MM.1S (cell line): ENCODE measurements around the gene CENPQ.

Experiments used
- DNase-seq: peaks from one replicate; pipeline ENCODE4 v3.0.0-alpha.2; 2015
- H2AFZ ChIP-seq: fragments of 300-600 bp; sonication (generic); 2 replicates; pipeline ENCODE4 v1.6.0; 2016; ENCODE audit warnings: antibody characterized with exemption, low read length
- H3F3A ChIP-seq: fragments of 300-600 bp; sonication (generic); 2 replicates; pipeline ENCODE4 v1.6.1; 2016; ENCODE audit warnings: mild to moderate bottlenecking, antibody characterized with exemption, low read length, moderate library complexity, mixed read lengths; ENCODE audit not compliant: insufficient read depth
- H3K27ac ChIP-seq: fragments of 300-600 bp; sonication (generic); 2 replicates; pipeline ENCODE4 v1.5.1; 2016; ENCODE audit warnings: mild to moderate bottlenecking, low read length
- H3K27me3 ChIP-seq: fragments of 300-600 bp; sonication (generic); replicated peaks from 2 replicates; pipeline ENCODE4 v1.6.0; 2016; ENCODE audit warnings: low read length; ENCODE audit not compliant: insufficient read depth
- H3K36me3 ChIP-seq: fragments of 300-600 bp; sonication (generic); replicated peaks from 2 replicates; pipeline ENCODE4 v1.6.1; 2016; ENCODE audit warnings: mild to moderate bottlenecking, low read length, mixed read lengths; ENCODE audit not compliant: insufficient read depth
- H3K4me1 ChIP-seq: fragments of 300-600 bp; sonication (generic); 2 replicates; pipeline ENCODE4 v1.6.1; 2016; ENCODE audit warnings: low read length, mixed read lengths
- H3K4me2 ChIP-seq: fragments of 300-600 bp; sonication (generic); 2 replicates; pipeline ENCODE4 v1.6.0; 2016; ENCODE audit warnings: low read depth, low read length
- H3K4me3 ChIP-seq: fragments of 300-600 bp; sonication (generic); 2 replicates; pipeline ENCODE4 v1.5.1; 2016; ENCODE audit warnings: low read length, mixed read lengths
- H3K79me2 ChIP-seq: fragments of 300-600 bp; sonication (generic); 2 replicates; pipeline ENCODE4 v1.6.1; 2016; ENCODE audit warnings: mixed run types, low read length, mixed read lengths
- H3K9ac ChIP-seq: fragments of 300-600 bp; sonication (generic); 2 replicates; pipeline ENCODE4 v1.6.1; 2016; ENCODE audit warnings: low read length, mixed read lengths
- H3K9me2 ChIP-seq: fragments of 300-600 bp; sonication (generic); replicated peaks from 2 replicates; pipeline ENCODE4 v1.6.1; 2016; ENCODE audit warnings: mild to moderate bottlenecking, low read length, mixed read lengths; ENCODE audit not compliant: insufficient read depth
- H3K9me3 ChIP-seq: fragments of 300-600 bp; sonication (generic); replicated peaks from 2 replicates; pipeline ENCODE4 v1.6.1; 2016; ENCODE audit warnings: mild to moderate bottlenecking, low read length, mixed read lengths; ENCODE audit not compliant: insufficient read depth
- H4K20me1 ChIP-seq: fragments of 300-600 bp; sonication (generic); 2 replicates; pipeline ENCODE4 v1.6.1; 2016; ENCODE audit warnings: mild to moderate bottlenecking, low read length, moderate library complexity, mixed read lengths; ENCODE audit not compliant: insufficient read depth
- EZH2 ChIP-seq: fragments of 300-600 bp; sonication (generic); optimal IDR thresholded peaks from 2 replicates; pipeline ENCODE3; 2017; ENCODE audit warnings: low read depth, mild to moderate bottlenecking, antibody characterized with exemption, low read length, mixed read lengths
- EZH2phosphoT487 ChIP-seq: fragments of 300-600 bp; sonication (generic); IDR thresholded peaks from 2 replicates; pipeline ENCODE4 v1.6.1; 2018; ENCODE audit warnings: antibody characterized with exemption, low read length
- TF ChIP-seq, protein P1 (sequence below): fragments of 300-600 bp; sonication (generic); IDR thresholded peaks from 2 replicates; pipeline ENCODE4 v1.5.1; 2016; ENCODE audit warnings: antibody characterized with exemption, low read length, mixed read lengths

CENPQ gene

DNA sequence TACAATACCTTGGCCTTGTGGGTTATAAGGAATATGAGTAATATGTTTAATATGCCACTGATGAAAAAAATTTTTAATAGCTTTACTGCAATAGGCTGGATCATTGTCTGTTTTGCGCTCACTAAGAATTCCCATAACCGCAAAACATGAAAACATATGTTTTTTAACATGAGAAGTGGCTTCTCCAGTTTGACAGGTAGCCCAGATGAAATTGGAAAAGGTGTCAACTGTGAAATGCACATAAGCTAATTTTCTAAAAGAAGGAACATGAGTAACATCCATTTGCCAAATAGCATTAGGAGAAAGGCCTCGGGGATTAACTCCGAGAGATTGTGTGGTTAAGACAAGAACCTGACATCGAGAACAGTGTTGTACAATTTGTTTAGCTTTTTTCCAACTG lies 41.5 kb downstream of the CENPQ start:
- Histone ChIP-seq H3K9me3 (no peaks in the 10 kb centered on the region), H3F3A (no peaks in the 10 kb centered on the region), H3K4me3 (no peak overlapping the region), H3K27me3 (no peaks in the 10 kb centered on the region), H3K4me2 (no peak overlapping the region), H3K9ac (no peak overlapping the region), H4K20me1 (no peaks in the 10 kb centered on the region), H3K4me1 (no peaks in the 10 kb centered on the region), H2AFZ (no peak overlapping the region), H3K79me2 (no peaks in the 10 kb centered on the region), H3K36me3 (no peaks in the 10 kb centered on the region), H3K9me2 (no peaks in the 10 kb centered on the region), H3K27ac (no peak overlapping the region)
- DNase-seq: no peak
- no peak for TF ChIP-seq EZH2phosphoT487
- TF ChIP-seq, protein P1, sequence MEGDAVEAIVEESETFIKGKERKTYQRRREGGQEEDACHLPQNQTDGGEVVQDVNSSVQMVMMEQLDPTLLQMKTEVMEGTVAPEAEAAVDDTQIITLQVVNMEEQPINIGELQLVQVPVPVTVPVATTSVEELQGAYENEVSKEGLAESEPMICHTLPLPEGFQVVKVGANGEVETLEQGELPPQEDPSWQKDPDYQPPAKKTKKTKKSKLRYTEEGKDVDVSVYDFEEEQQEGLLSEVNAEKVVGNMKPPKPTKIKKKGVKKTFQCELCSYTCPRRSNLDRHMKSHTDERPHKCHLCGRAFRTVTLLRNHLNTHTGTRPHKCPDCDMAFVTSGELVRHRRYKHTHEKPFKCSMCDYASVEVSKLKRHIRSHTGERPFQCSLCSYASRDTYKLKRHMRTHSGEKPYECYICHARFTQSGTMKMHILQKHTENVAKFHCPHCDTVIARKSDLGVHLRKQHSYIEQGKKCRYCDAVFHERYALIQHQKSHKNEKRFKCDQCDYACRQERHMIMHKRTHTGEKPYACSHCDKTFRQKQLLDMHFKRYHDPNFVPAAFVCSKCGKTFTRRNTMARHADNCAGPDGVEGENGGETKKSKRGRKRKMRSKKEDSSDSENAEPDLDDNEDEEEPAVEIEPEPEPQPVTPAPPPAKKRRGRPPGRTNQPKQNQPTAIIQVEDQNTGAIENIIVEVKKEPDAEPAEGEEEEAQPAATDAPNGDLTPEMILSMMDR: no peak
- TF ChIP-seq EZH2: no peak

DNA sequence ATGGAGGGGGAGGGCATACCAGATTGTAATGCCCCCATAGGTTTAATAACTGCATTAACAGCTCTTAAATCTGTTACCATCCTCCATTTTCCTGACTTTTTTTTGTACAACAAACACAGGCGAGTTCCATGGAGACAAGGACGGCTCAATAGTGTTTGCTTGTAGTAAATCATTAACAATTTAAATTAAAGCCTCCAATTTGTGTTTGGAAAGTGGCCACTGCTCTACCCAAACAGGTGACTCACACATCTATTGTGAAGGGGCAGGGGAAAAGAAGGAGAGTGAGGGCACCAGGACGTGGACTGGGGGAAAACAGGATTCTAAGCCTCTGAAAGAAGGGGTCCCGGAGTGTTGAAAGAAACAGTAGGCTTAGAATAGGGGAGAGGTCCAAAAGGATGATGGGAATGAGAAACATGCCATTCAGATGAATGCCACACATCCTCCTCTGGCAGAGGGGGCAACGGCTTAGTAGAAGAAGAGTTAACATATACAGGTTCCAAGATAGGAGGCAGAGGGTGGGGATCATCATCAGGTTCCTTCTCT lies 43.5 kb downstream of the CENPQ start:
- DNase-seq: no peak
- TF ChIP-seq EZH2 (no peak), EZH2phosphoT487 (no peak)
- TF ChIP-seq, protein P1: no peak
- Histone ChIP-seq H3K36me3 (no peaks in the 10 kb centered on the region), H3K27ac (no peak overlapping the region), H2AFZ (no peak overlapping the region), H3K4me2 (no peak overlapping the region), H3K9me2 (no peaks in the 10 kb centered on the region), H3K4me3 (no peak overlapping the region), H3K27me3 (no peaks in the 10 kb centered on the region), H4K20me1 (no peaks in the 10 kb centered on the region), H3K79me2 (no peaks in the 10 kb centered on the region), H3F3A (no peaks in the 10 kb centered on the region), H3K9me3 (no peaks in the 10 kb centered on the region), H3K9ac (no peak overlapping the region), H3K4me1 (no peaks in the 10 kb centered on the region)

DNA sequence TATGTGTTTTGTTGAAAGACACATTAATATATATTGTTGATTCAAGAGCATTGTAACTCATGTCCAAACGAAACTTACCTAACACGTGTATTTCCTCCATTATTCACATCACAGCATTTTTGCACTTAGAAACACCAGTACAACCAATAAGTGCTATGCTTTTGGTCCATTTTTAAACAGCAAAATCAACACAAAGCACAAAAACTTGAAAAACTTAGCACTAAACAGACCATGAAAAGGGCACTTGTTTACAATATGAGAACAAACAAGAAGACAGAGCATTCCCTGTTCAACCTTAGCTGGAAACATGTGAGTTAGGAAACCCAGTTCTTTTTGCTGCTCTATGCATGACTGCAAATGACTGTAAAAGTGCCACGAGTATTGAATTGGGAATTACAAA lies 46.2 kb downstream of the CENPQ start:
- no peaks in the 10 kb centered on the region for H4K20me1 ChIP-seq
- H3F3A ChIP-seq: no peaks in the 10 kb centered on the region
- H3K79me2 ChIP-seq: no peaks in the 10 kb centered on the region
- H2AFZ ChIP-seq: no peak overlapping the region
- no peaks in the 10 kb centered on the region for H3K27me3 ChIP-seq
- no peaks in the 10 kb centered on the region for H3K4me1 ChIP-seq
- no peak overlapping the region for H3K4me3 ChIP-seq
- H3K36me3 ChIP-seq: no peaks in the 10 kb centered on the region
- H3K9me2 ChIP-seq: no peaks in the 10 kb centered on the region
- H3K9me3 ChIP-seq: no peaks in the 10 kb centered on the region
- H3K4me2 ChIP-seq: no peak overlapping the region
- no peak overlapping the region for H3K27ac ChIP-seq
- no peak for TF ChIP-seq EZH2phosphoT487
- no peak for TF ChIP-seq EZH2
- TF ChIP-seq, protein P1: no peak
- DNase-seq: no peak
- H3K9ac ChIP-seq: no peak overlapping the region
